Heart right ventricle (tissue), 16 donors: ENCODE measurements around the gene MEFV. TPM values are rescaled to one million over a fixed set of nuclear protein-coding genes. Genes with fewer than 3 reads are reported as not detected.

Experiments used
- ATAC-seq, 8 donors: fragments of 200-7000 bp; cut with Tn5 transposase; one replicate each; pipeline ENCODE4 v1.9.1; 2020; ENCODE audit warnings: mild to moderate bottlenecking in 8 of 8, moderate library complexity in 8 of 8, moderate number of reproducible peaks in 1 of 8
- DNase-seq, 2 donors: peaks; one replicate each; pipeline ENCODE4 v3.0.0-alpha.2; 2020
- H3K27ac ChIP-seq, 10 donors: fragments of 200-600 bp; sonication (generic) in 2 of 10; one replicate each; pipeline versions ENCODE4 v1.5.0 to v1.8.0; 2020 to 2022; ENCODE audit warnings: mild to moderate bottlenecking in 3 of 10
- H3K27me3 ChIP-seq, 7 donors: fragments of 200-600 bp; one replicate each; pipeline ENCODE4 v1.8.0; 2021 to 2022; ENCODE audit warnings: mild to moderate bottlenecking in 2 of 7
- H3K36me3 ChIP-seq, 9 donors: fragments of 200-600 bp; sonication (generic) in 1 of 9; one replicate each; pipeline versions ENCODE4 v1.5.0 to v1.8.0; 2020 to 2022; ENCODE audit warnings: mild to moderate bottlenecking in 2 of 9
- H3K4me1 ChIP-seq, 9 donors: fragments of 200-600 bp; sonication (generic) in 1 of 9; one replicate each; pipeline versions ENCODE4 v1.5.0 to v1.8.0; 2020 to 2022; ENCODE audit warnings: mild to moderate bottlenecking in 4 of 9
- H3K4me3 ChIP-seq, 10 donors: fragments of 200-600 bp; sonication (generic) in 2 of 10; one replicate each; pipeline versions ENCODE4 v1.5.0 to v1.8.0; 2020 to 2022; ENCODE audit warnings: mild to moderate bottlenecking in 7 of 10, moderate library complexity in 2 of 10
- H3K9me3 ChIP-seq, 11 donors: fragments of 200-600 bp in 10 of 11; sonication (generic) in 2 of 11; one replicate each; pipeline versions ENCODE4 v1.5.0 to v1.8.0; 2013 to 2022; ENCODE audit warnings: mild to moderate bottlenecking in 2 of 11, control low read depth in 1 of 11, moderate library complexity in 1 of 11
- WGBS, 2 donors: extraction: QIAGEN DNeasy Blood & Tissue Kit; methylation state at CpG; one replicate each; pipeline ENCODE4 v1.1.7; 2013; ENCODE audit warnings: inconsistent platforms in 1 of 2; 5-methylcytosine and 5-hydroxymethylcytosine counted together
- intact Hi-C, 10 donors: fragments of 100-400 bp; cut with DNase I; formaldehyde crosslinking; loops; one replicate each; pipeline versions ENCODE4 v1.11.1 to v1.14.2; 2022
- polyA plus RNA-seq, 2 donors: library from polyadenylated mRNA; stranded (reverse); fragments of 200-250 nt; gene quantifications; one replicate each; pipeline ENCODE4 v1.2.3, GENCODE V29; 2013
- total RNA-seq, 10 donors: library from RNA; stranded (reverse); fragmentation: NEBNext Ultra II Directional in 3 of 10; extraction: Animal tissue kit (Norgen Biotek cat#: 25700) in 3 of 10; gene quantifications; one replicate each; pipeline versions ENCODE4 v1.2.1 to v1.2.4, GENCODE V29; 2021 to 2023
- TF ChIP-seq, protein P1 (sequence below), 9 donors: fragments of 200-600 bp; sonication (generic) in 2 of 9; IDR thresholded peaks; one replicate each; pipeline versions ENCODE4 v1.5.0 to v1.8.0; 2021 to 2022; ENCODE audit warnings: antibody characterized with exemption in 9 of 9, mild to moderate bottlenecking in 5 of 9, moderate library complexity in 1 of 9
- donor health status: Arrhythmogenic right ventricular cardiomyopathy.
- donor health status: ischemic (EF 13 %, LVEDD 7.1; RV severe dilation, severe dysfunction).
- donor health status: healthy with polysubstance abuse.
- donor health status: DM: no; HTN: yes; CAD: no.
- donor health status: DM: no; HTN: no; CAD: no.
- donor health status: ischemic (EF 25% LVEDD 6.9; RV normal size, moderate dysfunction).
- donor health status: ischemic (EF 25% LVEDD 5.7; RV mildly dilated, moderate dysfunction).
- donor health status: healthy.
- donor health status: DM: yes; HTN: yes; CAD: no.
- donor health status: Ischemic cardiomyopathy.
- donor health status: ischemic (EF 35%, LVEDD 5.7; RV mildly dilated, moderate dysfunction).
- donor health status: nonischemic (EF 11% LVEDD 7.7; RV severe dilation, severe dysfunction).
- donor health status: DM: yes; HTN: yes; CAD: no.
- donor health status: PGD.
- donor health status: ischemic (EF 29% LVEDD 5.4; RV normal size, mild dysfunction).
- donor health status: nonischemic (EF 23%, LVEDD 6.1; RV moderate dilation, normal function).

The MEFV gene
- total and polyA plus RNA-seq, 12 donors = 0.11 to 3.1 (median 0.46) TPM

- Histone ChIP-seq H3K27ac (no peak overlapping the region), H3K9me3 (peaks cover 0 to 3% (median 0%) of the 10 kb centered on the region in 11 donors), H3K4me3 (no peak overlapping the region), H3K4me1 (no peaks in the 10 kb centered on the region), H3K36me3 (peaks cover 0 to 27% (median 0%) of the 10 kb centered on the region in 9 donors), H3K27me3 (peaks cover 0 to 22% (median 0%) of the 10 kb centered on the region in 7 donors)
- ATAC-seq (no peak), DNase-seq (no peak)
- WGBS, 2 donors = 69 to 72% methylated on average over 5 of the region's 5 CpGs
- TF ChIP-seq, protein P1, sequence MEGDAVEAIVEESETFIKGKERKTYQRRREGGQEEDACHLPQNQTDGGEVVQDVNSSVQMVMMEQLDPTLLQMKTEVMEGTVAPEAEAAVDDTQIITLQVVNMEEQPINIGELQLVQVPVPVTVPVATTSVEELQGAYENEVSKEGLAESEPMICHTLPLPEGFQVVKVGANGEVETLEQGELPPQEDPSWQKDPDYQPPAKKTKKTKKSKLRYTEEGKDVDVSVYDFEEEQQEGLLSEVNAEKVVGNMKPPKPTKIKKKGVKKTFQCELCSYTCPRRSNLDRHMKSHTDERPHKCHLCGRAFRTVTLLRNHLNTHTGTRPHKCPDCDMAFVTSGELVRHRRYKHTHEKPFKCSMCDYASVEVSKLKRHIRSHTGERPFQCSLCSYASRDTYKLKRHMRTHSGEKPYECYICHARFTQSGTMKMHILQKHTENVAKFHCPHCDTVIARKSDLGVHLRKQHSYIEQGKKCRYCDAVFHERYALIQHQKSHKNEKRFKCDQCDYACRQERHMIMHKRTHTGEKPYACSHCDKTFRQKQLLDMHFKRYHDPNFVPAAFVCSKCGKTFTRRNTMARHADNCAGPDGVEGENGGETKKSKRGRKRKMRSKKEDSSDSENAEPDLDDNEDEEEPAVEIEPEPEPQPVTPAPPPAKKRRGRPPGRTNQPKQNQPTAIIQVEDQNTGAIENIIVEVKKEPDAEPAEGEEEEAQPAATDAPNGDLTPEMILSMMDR (IDR thresholded peaks at IDR 0.05) = no peak
- intact Hi-C loops = no loop called here
Observed at GRCh38 chr16:3241761-3242160, 14.7 kb downstream of the MEFV start.

GRCh38 chr16:3235856-3236669, 20.4 kb downstream of the MEFV start:
- H3K4me3 ChIP-seq = no peak overlapping the region
- WGBS, 2 donors = 83 to 84% methylated on average over 26 to 29 of the region's 29 CpGs
- H3K9me3 ChIP-seq = peaks cover 0 to 30% (median 5%) of the 10 kb centered on the region in 11 donors
- no peak for ATAC-seq
- TF ChIP-seq, protein P1 (IDR thresholded peaks at IDR 0.05) = no peak
- H3K36me3 ChIP-seq = peaks cover 0 to 26% (median 21%) of the 10 kb centered on the region in 9 donors
- DNase-seq = peak; percentile 23 to 47
- H3K27me3 ChIP-seq = peaks cover 0 to 3% (median 0%) of the 10 kb centered on the region in 7 donors
- no peak overlapping the region for H3K27ac ChIP-seq
- intact Hi-C loops = loop anchor here in 3 of 10 donors (1.0 to 10.0 kb wide), 5 partner anchors 27 to 169 kb away; partner anchors contain the start of genes ZNF174 (in 1 of the 3), ZNF263 (in 1 of the 3) and ZSCAN32 (in 1 of the 3)
- peaks cover 4 to 19% (median 14%) of the 10 kb centered on the region in 9 donors for H3K4me1 ChIP-seq

- Histone ChIP-seq H3K27ac (peak within 1 kb of the TSS; percentile 85 to 99 (median 96)), H3K4me3 (peak within 1 kb of the TSS; percentile 68 to 95 (median 84)), H3K9me3 (peaks cover 0 to 40% (median 9%) of the 10 kb centered on the region in 11 donors), H3K27me3 (no peaks in the 10 kb centered on the region), H3K4me1 (peaks cover 4 to 19% (median 14%) of the 10 kb centered on the region in 9 donors), H3K36me3 (peaks cover 0 to 37% (median 31%) of the 10 kb centered on the region in 9 donors)
- ATAC-seq (peak; percentile 99 to 100 (median 99)), DNase-seq (peak; percentile 96 to 97)
- TF ChIP-seq, protein P1 (IDR thresholded peaks at IDR 0.05) = no peak
- 0% methylated on average over 48 to 59 of the region's 59 CpGs for WGBS, 2 donors
- intact Hi-C loops = loop anchor here in 3 of 10 donors (2.0 to 10.0 kb wide), 4 partner anchors 28 to 170 kb away; partner anchors contain the start of genes ZNF174 (in 1 of the 3), ZNF263 (in 1 of the 3) and ZSCAN32 (in 1 of the 3)
Observed at GRCh38 chr16:3234857-3235561, 21.4 kb downstream of the MEFV start, which contains the start of gene ZNF200. ZNF200 (minus strand) TSS chr16:3235158; CDS start chr16:3233755, 1,403 bp downstream.

GRCh38 chr16:3234543-3234856, 21.9 kb downstream of the MEFV start:
- WGBS, 2 donors = 3% methylated on average over 18 of the region's 18 CpGs
- Histone ChIP-seq H3K36me3 (peaks cover 0 to 42% (median 36%) of the 10 kb centered on the region in 9 donors), H3K27me3 (no peaks in the 10 kb centered on the region), H3K4me3 (peak overlapping the region; percentile 68 to 95 (median 84)), H3K4me1 (peaks cover 4 to 19% (median 14%) of the 10 kb centered on the region in 9 donors), H3K9me3 (peaks cover 0 to 45% (median 12%) of the 10 kb centered on the region in 11 donors), H3K27ac (peak overlapping the region; percentile 85 to 99 (median 96))
- DNase-seq = no peak
- TF ChIP-seq, protein P1 (IDR thresholded peaks at IDR 0.05) = no peak
- intact Hi-C loops = loop anchor here in 3 of 10 donors (2.0 to 10.0 kb wide), 4 partner anchors 28 to 170 kb away; partner anchors contain the start of genes ZNF174 (in 1 of the 3), ZNF263 (in 1 of the 3) and ZSCAN32 (in 1 of the 3)
- no peak for ATAC-seq
